IMR-90 (cell line): Measurements from ENCODE around the gene ADARB2. TPM values are rescaled to one million over a fixed set of nuclear protein-coding genes. Genes with fewer than 3 reads are reported as not detected.

Experiments
- ATAC-seq: fragments of 200-7000 bp; cut with Tn5 transposase; 2 replicates; pipeline ENCODE4 v1.9.1; 2020; ENCODE audit warnings: low read depth, mild to moderate bottlenecking, moderate library complexity
- BruUV-seq: library from RNA; stranded (reverse); fragments of 400-500 nt; replicated peaks from 2 replicates; lab custom pipeline; 2021; lab: Mats Ljungman, UMichigan
- CTCF ChIA-PET: fragments of 300-600 bp; formaldehyde crosslinking; extraction: SDS; loops from one replicate; lab custom pipeline; 2021; ENCODE audit warnings: antibody characterized with exemption; lab: Yijun Ruan, JAX
- POLR2A ChIA-PET: fragments of 300-600 bp; sonication (Branson Sonifier 250); formaldehyde crosslinking; loops from one replicate; lab custom pipeline; 2022; ENCODE audit warnings: antibody characterized with exemption; ENCODE audit not compliant: unreplicated experiment; lab: Charles Lee
- DNase-seq: peaks from one replicate; pipeline ENCODE4 v3.0.0; 2013
- H2AFZ ChIP-seq: replicated peaks from 2 replicates; pipeline ENCODE3; 2013; ENCODE audit warnings: low read length, mild to moderate bottlenecking; ENCODE audit not compliant: poor library complexity
- H2AK5ac ChIP-seq: 2 replicates; pipeline ENCODE4 v1.6.1; 2013; ENCODE audit warnings: low read depth, low read length, inconsistent platforms
- H2AK9ac ChIP-seq: replicated peaks from 2 replicates; pipeline ENCODE3; 2013; ENCODE audit warnings: mild to moderate bottlenecking, low read depth, low read length, moderate library complexity; ENCODE audit not compliant: poor library complexity
- H2BK120ac ChIP-seq: 2 replicates; pipeline ENCODE4 v1.6.1; 2013; ENCODE audit warnings: low read depth, low read length, inconsistent platforms
- H2BK15ac ChIP-seq: 3 replicates; pipeline ENCODE4 v1.6.1; 2013; ENCODE audit warnings: low read depth, low read length, inconsistent platforms
- H2BK20ac ChIP-seq: 2 replicates; pipeline ENCODE4 v1.6.1; 2013; ENCODE audit warnings: low read depth, mild to moderate bottlenecking, inconsistent platforms, low read length, moderate library complexity
- H2BK5ac ChIP-seq: 2 replicates; pipeline ENCODE4 v1.6.1; 2013; ENCODE audit warnings: mild to moderate bottlenecking, low read depth, low read length, inconsistent platforms; ENCODE audit not compliant: poor library complexity, severe bottlenecking
- H3K14ac ChIP-seq: replicated peaks from 2 replicates; pipeline ENCODE4 v1.6.1; 2013; ENCODE audit warnings: low read depth, low read length, inconsistent platforms
- H3K18ac ChIP-seq: 2 replicates; pipeline ENCODE4 v1.6.1; 2013; ENCODE audit warnings: low read depth, low read length, control low read depth
- H3K23ac ChIP-seq: 2 replicates; pipeline ENCODE4 v1.6.1; 2013; ENCODE audit warnings: low read depth, low read length, inconsistent platforms
- H3K27ac ChIP-seq: 2 replicates; pipeline ENCODE4 v1.5.1; 2013; ENCODE audit warnings: mild to moderate bottlenecking, control low read depth, low read length; ENCODE audit not compliant: insufficient read depth
- H3K27me3 ChIP-seq: 2 replicates; pipeline ENCODE4 v1.6.1; 2013; ENCODE audit warnings: low read length; ENCODE audit not compliant: control insufficient read depth, insufficient read depth
- H3K36me3 ChIP-seq: 2 replicates; pipeline ENCODE4 v1.6.1; 2013; ENCODE audit warnings: low read length, mixed read lengths; ENCODE audit not compliant: control insufficient read depth, insufficient read depth
- H3K4ac ChIP-seq: 2 replicates; pipeline ENCODE4 v1.6.1; 2013; ENCODE audit warnings: low read depth, low read length, inconsistent platforms
- H3K4me1 ChIP-seq: 2 replicates; pipeline ENCODE4 v1.6.1; 2013; ENCODE audit warnings: low read length, mixed read lengths; ENCODE audit not compliant: control insufficient read depth, insufficient read depth
- H3K4me2 ChIP-seq: 2 replicates; pipeline ENCODE4 v1.6.1; 2013; ENCODE audit warnings: low read depth, mild to moderate bottlenecking, control low read depth, low read length, moderate library complexity
- H3K4me3 ChIP-seq: 2 replicates; pipeline ENCODE4 v1.5.1; 2013; ENCODE audit warnings: low read depth, mild to moderate bottlenecking, control low read depth, low read length, moderate library complexity; ENCODE audit not compliant: insufficient read depth
- H3K56ac ChIP-seq: 2 replicates; pipeline ENCODE4 v1.6.1; 2013; ENCODE audit warnings: low read length, inconsistent platforms; ENCODE audit not compliant: insufficient read depth; ENCODE audit errors: extremely low read depth
- H3K79me1 ChIP-seq, 2 experiments: 2 replicates each; pipeline ENCODE4 v1.6.1; 2013; ENCODE audit warnings: low read length in 2 of 2, inconsistent platforms in 1 of 2, low read depth in 1 of 2
- H3K9ac ChIP-seq: 2 replicates; pipeline ENCODE4 v1.6.1; 2013; ENCODE audit warnings: low read depth, low read length, control low read depth
- H3K9me1 ChIP-seq: 2 replicates; pipeline ENCODE4 v1.6.1; 2013; ENCODE audit warnings: low read length, inconsistent platforms; ENCODE audit not compliant: insufficient read depth
- H3K9me3 ChIP-seq: 2 replicates; pipeline ENCODE4 v1.6.1; 2013; ENCODE audit warnings: low read length; ENCODE audit not compliant: control insufficient read depth, insufficient read depth
- H4K20me1 ChIP-seq: 2 replicates; pipeline ENCODE4 v1.6.1; 2013; ENCODE audit warnings: low read length, inconsistent platforms; ENCODE audit not compliant: insufficient read depth
- H4K5ac ChIP-seq: 2 replicates; pipeline ENCODE4 v1.6.1; 2013; ENCODE audit warnings: mild to moderate bottlenecking, low read depth, low read length, control low read depth
- H4K8ac ChIP-seq, 2 experiments: 2 replicates each; pipeline ENCODE4 v1.6.1; 2013; ENCODE audit warnings: low read depth in 2 of 2, low read length in 2 of 2, control low read depth in 1 of 2, inconsistent platforms in 1 of 2
- H4K91ac ChIP-seq: 2 replicates; pipeline ENCODE4 v1.6.1; 2013; ENCODE audit warnings: low read depth, low read length, inconsistent platforms; ENCODE audit not compliant: insufficient read depth
- BHLHE40 ChIP-seq: fragments of 150-350 bp; IDR thresholded peaks from 2 replicates; pipeline ENCODE4 v1.6.1; 2016; ENCODE audit warnings: mild to moderate bottlenecking, low read depth, low read length
- CEBPB ChIP-seq: IDR thresholded peaks from 2 replicates; pipeline ENCODE4 v1.6.1; 2012; ENCODE audit warnings: low read depth, low read length, improper control_type of control experiment
- CHD1 ChIP-seq: IDR thresholded peaks from 2 replicates; pipeline ENCODE4 v1.6.1; 2012; ENCODE audit warnings: low read depth, low read length, improper control_type of control experiment
- CTCF ChIP-seq: conservative IDR thresholded peaks from 2 replicates; pipeline ENCODE4 v1.5.1; 2012; ENCODE audit warnings: mild to moderate bottlenecking, low read depth, low read length, improper control_type of control experiment
- ELK1 ChIP-seq: fragments of 150-350 bp; IDR thresholded peaks from 2 replicates; pipeline ENCODE4 v1.6.1; 2016; ENCODE audit warnings: low read depth, mild to moderate bottlenecking, low read length, moderate library complexity, borderline replicate concordance
- FOS ChIP-seq: fragments of 150-350 bp; IDR thresholded peaks from 2 replicates; pipeline ENCODE4 v1.6.1; 2016; ENCODE audit warnings: low read depth, low read length
- MAFK ChIP-seq: IDR thresholded peaks from 2 replicates; pipeline ENCODE4 v1.6.1; 2012; ENCODE audit warnings: low read depth, low read length, improper control_type of control experiment
- MXI1 ChIP-seq: IDR thresholded peaks from 2 replicates; pipeline ENCODE4 v1.6.1; 2012; ENCODE audit warnings: low read depth, mild to moderate bottlenecking, low read length, moderate library complexity, borderline replicate concordance
- NFE2L2 ChIP-seq: fragments of 150-350 bp; IDR thresholded peaks from 2 replicates; pipeline ENCODE4 v1.6.1; 2016; ENCODE audit warnings: low read depth, mild to moderate bottlenecking, low read length
- POLR2A ChIP-seq: IDR thresholded peaks from 2 replicates; pipeline ENCODE4 v1.6.1; 2012; ENCODE audit warnings: mild to moderate bottlenecking, low read depth, low read length
- RAD21 ChIP-seq: IDR thresholded peaks from 2 replicates; pipeline ENCODE4 v1.6.1; 2012; ENCODE audit warnings: low read length, improper control_type of control experiment
- RCOR1 ChIP-seq: IDR thresholded peaks from 2 replicates; pipeline ENCODE4 v1.6.1; 2012; ENCODE audit warnings: mild to moderate bottlenecking, low read length, improper control_type of control experiment; ENCODE audit not compliant: insufficient replicate concordance
- RFX5 ChIP-seq: IDR thresholded peaks from 2 replicates; pipeline ENCODE4 v1.8.0; 2012; ENCODE audit warnings: low read depth, mild to moderate bottlenecking, low read length, moderate library complexity
- SMC3 ChIP-seq: fragments of 150-350 bp; IDR thresholded peaks from 2 replicates; pipeline ENCODE4 v1.6.1; 2016; ENCODE audit warnings: low read depth, mild to moderate bottlenecking, antibody characterized with exemption, low read length, moderate library complexity
- USF2 ChIP-seq: fragments of 150-350 bp; IDR thresholded peaks from 2 replicates; pipeline ENCODE4 v1.6.1; 2017; ENCODE audit warnings: mild to moderate bottlenecking, antibody characterized with exemption, low read length, low read depth
- WGBS, 2 experiments: methylation state at CpG; one replicate each; pipeline versions ENCODE4 v1.1.5 to v1.1.7; 2013; ENCODE audit warnings: missing lambda C conversion rate in 2 of 2; ENCODE audit not compliant: insufficient read length in 1 of 2; ENCODE audit errors: extremely low coverage in 2 of 2; 5-methylcytosine and 5-hydroxymethylcytosine counted together
- dilution Hi-C: fragments of 300-500 bp; cut with HindIII; formaldehyde crosslinking; loops from one replicate; pipeline ENCODE4 v1.14.3; 2018; ENCODE audit warnings: low sequenced_read_pairs; ENCODE audit not compliant: unreplicated experiment
- in situ Hi-C: fragments of 300-500 bp; cut with MboI; formaldehyde crosslinking; loops from 3 replicates; pipeline ENCODE4 v1.14.3; 2019; ENCODE audit warnings: low sequenced_read_pairs, inconsistent platforms, mixed read lengths
- intact Hi-C: fragments of 100-400 bp; cut with micrococcal nuclease; formaldehyde crosslinking; loops from 2 replicates; pipeline ENCODE4 v1.10.0; 2022
- polyA plus RNA-seq, 3 experiments: library from polyadenylated mRNA; depleted of rRNA; stranded (reverse); fragments of >200 nt; gene quantifications; 2 replicates each; pipeline ENCODE4 v1.2.3, GENCODE V29; 2012; ENCODE audit warnings: low replicate concordance in 1 of 3
- total RNA-seq: library from RNA; depleted of rRNA; stranded (reverse); fragments of >200 nt; gene quantifications from 2 replicates; pipeline ENCODE4 v1.2.3, GENCODE V29; 2012

Gene ADARB2
- total and polyA plus RNA-seq, 2 of the 4 experiments (the other 2 are of a cell fraction) = not detected

GRCh38 chr10:1151076-1152033 lies 586.0 kb downstream of the ADARB2 start:
- intact Hi-C loops (no loop called here), in situ Hi-C loops (no loop called here), dilution Hi-C loops (no loop called here)
- no peak overlapping the region for H3K56ac ChIP-seq
- peak; percentile 7 for DNase-seq
- no TSS peak for BruUV-seq
- no peak overlapping the region for H2BK120ac ChIP-seq
- H3K18ac ChIP-seq = no peak overlapping the region
- no peak overlapping the region for H2BK5ac ChIP-seq
- POLR2A ChIA-PET = no interaction called here
- H3K9me3 ChIP-seq = peaks cover 4% of the 10 kb centered on the region; the same call in 1 of the 2 replicates
- CTCF ChIA-PET = no interaction called here
- no peak overlapping the region for H3K4me2 ChIP-seq
- H3K79me1 ChIP-seq = no peaks in the 10 kb centered on the region
- no peak overlapping the region for H3K4me3 ChIP-seq
- H3K14ac ChIP-seq = no peak overlapping the region
- H4K8ac ChIP-seq = no peak overlapping the region
- no peak overlapping the region for H2AK9ac ChIP-seq
- no peaks in the 10 kb centered on the region for H3K4me1 ChIP-seq
- no peak overlapping the region for H3K27ac ChIP-seq
- no peak overlapping the region for H2BK20ac ChIP-seq
- no peak for ATAC-seq
- no peaks in the 10 kb centered on the region for H3K36me3 ChIP-seq
- no peak overlapping the region for H3K4ac ChIP-seq
- H3K9ac ChIP-seq = no peak overlapping the region
- no peak overlapping the region for H2AFZ ChIP-seq
- H3K23ac ChIP-seq = no peak overlapping the region
- WGBS, 2 experiments = no CpG with 5 or more reads among the region's 15 CpGs
- H3K27me3 ChIP-seq = peaks cover 5% of the 10 kb centered on the region; the same call in 1 of the 2 replicates
- H2AK5ac ChIP-seq = no peak overlapping the region
- H4K91ac ChIP-seq = no peak overlapping the region
- no peaks in the 10 kb centered on the region for H3K9me1 ChIP-seq
- H4K5ac ChIP-seq = no peak overlapping the region
- no peak overlapping the region for H2BK15ac ChIP-seq
- no peaks in the 10 kb centered on the region for H4K20me1 ChIP-seq
- no peak for TF ChIP-seq ELK1
- no peak for TF ChIP-seq BHLHE40
- no peak for TF ChIP-seq RFX5
- TF ChIP-seq CEBPB = no peak
- no peak for TF ChIP-seq SMC3
- TF ChIP-seq RAD21 = no peak
- no peak for TF ChIP-seq RCOR1
- no peak for TF ChIP-seq MXI1
- TF ChIP-seq USF2 = no peak
- TF ChIP-seq MAFK = no peak
- TF ChIP-seq CTCF = no peak
- no peak for TF ChIP-seq NFE2L2
- no peak for TF ChIP-seq POLR2A
- no peak for TF ChIP-seq CHD1
- TF ChIP-seq FOS = no peak
